ENCODE measurements around the gene MAD2L2.

Gene MAD2L2

GRCh38 chr1:11681071-11681771, at the start of gene MAD2L2:
Gene MAD2L2 (minus strand): TSS chr1:11681148. CDS start chr1:11680601, 547 bp downstream.
- H3K36me3 ChIP-seq (ENCODE audit: insufficient read depth, low read length): peaks cover 5% of the 10 kb centered on the region; the same call in 1 of the 2 replicates
- no peaks in the 10 kb centered on the region for H3K9me3 ChIP-seq (ENCODE audit: low read depth, low read length)
- H3K27ac ChIP-seq: peak within 1 kb of the TSS; percentile 69
- TF ChIP-seq FOXP2 (optimal IDR thresholded peaks at IDR 0.05; ENCODE audit: control extremely low read depth, extremely low read length, insufficient read depth) (no peak), POLR2AphosphoS5 (IDR thresholded peaks at IDR 0.05; ENCODE audit: borderline replicate concordance, low read depth, low read length) (peak; percentile 74)
- H3K9ac ChIP-seq (ENCODE audit: insufficient read length): peak within 1 kb of the TSS; percentile 85
- DNase-seq (ENCODE audit: low read depth, low spot score): peak; percentile 81
- peak within 1 kb of the TSS; percentile 87 for H3K4me3 ChIP-seq

GRCh38 chr1:11730429-11730891, 49.5 kb upstream of the MAD2L2 start:
- peak overlapping the region; percentile 75; the same call in 1 of the 2 replicates for H3K27ac ChIP-seq
- peak; percentile 77 for DNase-seq (ENCODE audit: low read depth, low spot score)
- no peak for TF ChIP-seq FOXP2 (optimal IDR thresholded peaks at IDR 0.05; ENCODE audit: control extremely low read depth, extremely low read length, insufficient read depth)
- peak; percentile 59; the same call in 1 of the 2 replicates for TF ChIP-seq POLR2AphosphoS5 (IDR thresholded peaks at IDR 0.05; ENCODE audit: borderline replicate concordance, low read depth, low read length)
- no peak for TF ChIP-seq EZH2 (IDR thresholded peaks at IDR 0.05)
- no peak overlapping the region for H3K9ac ChIP-seq (ENCODE audit: insufficient read length)
- no peaks in the 10 kb centered on the region for H3K9me3 ChIP-seq (ENCODE audit: low read depth, low read length)
- peak overlapping the region; percentile 70 for H3K4me3 ChIP-seq
- H3K36me3 ChIP-seq (ENCODE audit: insufficient read depth, low read length): no peaks in the 10 kb centered on the region

GRCh38 chr1:11729498-11730428, 48.8 kb upstream of the MAD2L2 start:
- Histone ChIP-seq H3K27ac (no peak overlapping the region), H3K9me3 (ENCODE audit: low read depth, low read length) (no peaks in the 10 kb centered on the region), H3K9ac (ENCODE audit: insufficient read length) (no peak overlapping the region), H3K36me3 (ENCODE audit: insufficient read depth, low read length) (no peaks in the 10 kb centered on the region), H3K4me3 (peak overlapping the region; percentile 70)
- no peak for DNase-seq (ENCODE audit: low read depth, low spot score)
- no peak for TF ChIP-seq FOXP2 (optimal IDR thresholded peaks at IDR 0.05; ENCODE audit: control extremely low read depth, extremely low read length, insufficient read depth)
- TF ChIP-seq POLR2AphosphoS5 (IDR thresholded peaks at IDR 0.05; ENCODE audit: borderline replicate concordance, low read depth, low read length): no peak
- no peak for TF ChIP-seq EZH2 (IDR thresholded peaks at IDR 0.05)

DNA sequence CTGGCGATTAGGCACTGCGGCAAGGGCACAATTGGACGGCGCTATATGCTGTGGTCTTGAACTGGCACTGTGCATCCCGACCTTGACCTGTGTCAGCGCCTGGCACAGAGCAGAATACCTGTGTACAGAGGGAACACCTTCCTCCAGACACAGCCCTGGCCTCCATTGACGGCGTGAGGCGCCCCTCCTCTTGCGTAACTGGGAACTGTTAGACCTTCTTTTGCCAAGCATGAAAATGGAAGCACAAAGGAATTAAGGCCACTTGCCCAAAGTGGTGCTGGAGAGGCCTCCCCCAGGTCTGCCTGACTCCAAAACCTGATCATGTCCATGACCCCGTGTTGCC, 48.2 kb upstream of the MAD2L2 start:
- Histone ChIP-seq H3K9ac (ENCODE audit: insufficient read length) (no peak overlapping the region), H3K27ac (no peak overlapping the region), H3K9me3 (ENCODE audit: low read depth, low read length) (no peaks in the 10 kb centered on the region), H3K4me3 (no peak overlapping the region), H3K36me3 (ENCODE audit: insufficient read depth, low read length) (no peaks in the 10 kb centered on the region)
- DNase-seq (ENCODE audit: low read depth, low spot score): no peak
- TF ChIP-seq POLR2AphosphoS5 (IDR thresholded peaks at IDR 0.05; ENCODE audit: borderline replicate concordance, low read depth, low read length) (no peak), EZH2 (IDR thresholded peaks at IDR 0.05) (no peak), FOXP2 (optimal IDR thresholded peaks at IDR 0.05; ENCODE audit: control extremely low read depth, extremely low read length, insufficient read depth) (no peak)

- Histone ChIP-seq H3K36me3 (ENCODE audit: insufficient read depth, low read length) (no peaks in the 10 kb centered on the region), H3K9me3 (ENCODE audit: low read depth, low read length) (no peaks in the 10 kb centered on the region), H3K4me3 (no peak overlapping the region), H3K9ac (ENCODE audit: insufficient read length) (no peak overlapping the region), H3K27ac (no peak overlapping the region)
- DNase-seq (ENCODE audit: low read depth, low spot score): no peak
- TF ChIP-seq EZH2 (IDR thresholded peaks at IDR 0.05) (no peak), POLR2AphosphoS5 (IDR thresholded peaks at IDR 0.05; ENCODE audit: borderline replicate concordance, low read depth, low read length) (no peak), FOXP2 (optimal IDR thresholded peaks at IDR 0.05; ENCODE audit: control extremely low read depth, extremely low read length, insufficient read depth) (no peak)
Observed at GRCh38 chr1:11728126-11728806, 47.3 kb upstream of the MAD2L2 start.

- H3K9me3 ChIP-seq (ENCODE audit: low read depth, low read length): no peaks in the 10 kb centered on the region
- no peaks in the 10 kb centered on the region for H3K36me3 ChIP-seq (ENCODE audit: insufficient read depth, low read length)
- DNase-seq (ENCODE audit: low read depth, low spot score): no peak
- H3K27ac ChIP-seq: no peak overlapping the region
- H3K4me3 ChIP-seq: no peak overlapping the region
- TF ChIP-seq FOXP2 (optimal IDR thresholded peaks at IDR 0.05; ENCODE audit: control extremely low read depth, extremely low read length, insufficient read depth) (no peak), EZH2 (IDR thresholded peaks at IDR 0.05) (no peak), POLR2AphosphoS5 (IDR thresholded peaks at IDR 0.05; ENCODE audit: borderline replicate concordance, low read depth, low read length) (no peak)
- H3K9ac ChIP-seq (ENCODE audit: insufficient read length): no peak overlapping the region
Observed at GRCh38 chr1:11727119-11727518, 46.2 kb upstream of the MAD2L2 start.

DNA sequence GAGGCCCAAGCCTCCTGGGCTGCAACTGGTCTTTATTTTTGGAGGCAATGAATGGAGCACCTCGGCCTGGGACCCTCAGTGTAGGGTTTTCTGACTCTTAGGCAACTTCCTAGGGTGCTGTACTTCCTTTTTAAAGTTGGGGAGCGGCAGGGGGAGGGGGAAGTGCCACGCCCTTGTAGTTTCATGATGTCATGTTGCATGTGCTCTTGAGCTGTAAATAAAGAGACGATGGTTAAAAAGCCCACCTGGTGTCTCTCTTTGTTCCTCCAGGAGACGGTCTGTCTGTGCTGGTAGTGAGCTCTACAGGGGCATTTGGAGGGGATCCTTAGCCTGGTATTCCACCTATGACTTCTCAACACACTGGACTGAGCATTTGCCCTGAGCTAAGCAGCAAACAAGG, 44.7 kb upstream of the MAD2L2 start:
- Histone ChIP-seq H3K27ac (no peak overlapping the region), H3K36me3 (ENCODE audit: insufficient read depth, low read length) (no peaks in the 10 kb centered on the region), H3K4me3 (no peak overlapping the region), H3K9me3 (ENCODE audit: low read depth, low read length) (no peaks in the 10 kb centered on the region), H3K9ac (ENCODE audit: insufficient read length) (no peak overlapping the region)
- DNase-seq (ENCODE audit: low read depth, low spot score): no peak
- TF ChIP-seq EZH2 (IDR thresholded peaks at IDR 0.05) (no peak), FOXP2 (optimal IDR thresholded peaks at IDR 0.05; ENCODE audit: control extremely low read depth, extremely low read length, insufficient read depth) (no peak), POLR2AphosphoS5 (IDR thresholded peaks at IDR 0.05; ENCODE audit: borderline replicate concordance, low read depth, low read length) (no peak)

- H3K36me3 ChIP-seq (ENCODE audit: insufficient read depth, low read length): no peaks in the 10 kb centered on the region
- H3K4me3 ChIP-seq: no peak overlapping the region
- DNase-seq (ENCODE audit: low read depth, low spot score): no peak
- H3K9me3 ChIP-seq (ENCODE audit: low read depth, low read length): no peaks in the 10 kb centered on the region
- TF ChIP-seq POLR2AphosphoS5 (IDR thresholded peaks at IDR 0.05; ENCODE audit: borderline replicate concordance, low read depth, low read length): no peak
- TF ChIP-seq EZH2 (IDR thresholded peaks at IDR 0.05): no peak
- no peak for TF ChIP-seq FOXP2 (optimal IDR thresholded peaks at IDR 0.05; ENCODE audit: control extremely low read depth, extremely low read length, insufficient read depth)
- no peak overlapping the region for H3K9ac ChIP-seq (ENCODE audit: insufficient read length)
- no peak overlapping the region for H3K27ac ChIP-seq
Observed at GRCh38 chr1:11722538-11722937, 41.6 kb upstream of the MAD2L2 start.

Measured in SK-N-MC (cell line).